NCI-H446 treated with DMSO at 0.1 percent for 48 hours (cell line): ENCODE measurements around the gene PCOLCE2.

Experiments used
- DNase-seq: peaks from one replicate; lab custom pipeline; 2025; lab: John Stamatoyannopoulos, UW

Gene PCOLCE2

GRCh38 chr3:142808103-142808917 lies 80.6 kb downstream of the PCOLCE2 start:
- no peak for DNase-seq

- no peak for DNase-seq
These were observed 86.0 kb downstream of the PCOLCE2 start for GRCh38 chr3:142802891-142803290.

GRCh38 chr3:142801746-142802145 lies 87.1 kb downstream of the PCOLCE2 start:
- DNase-seq, result no peak

DNA sequence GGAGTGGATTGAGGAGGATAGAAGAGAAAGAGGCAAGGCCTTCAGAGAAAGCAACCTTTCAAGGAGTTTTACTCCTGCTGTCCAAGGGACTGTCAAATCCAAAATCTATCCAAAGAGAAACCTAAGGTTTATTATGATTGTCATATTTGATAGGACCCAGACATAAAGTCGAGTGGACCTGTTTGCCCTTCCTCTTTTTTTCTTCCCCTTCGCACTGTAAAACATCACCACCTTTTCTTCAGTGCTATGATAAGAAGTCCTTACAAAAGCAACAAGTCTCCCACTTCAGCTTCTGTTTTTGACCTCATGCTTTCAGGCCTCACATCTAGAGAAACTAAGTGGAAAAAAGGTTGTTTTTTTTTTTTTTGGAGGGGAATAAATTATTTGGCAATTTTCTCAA lies 92.1 kb downstream of the PCOLCE2 start:
- no peak for DNase-seq

GRCh38 chr3:142795332-142795731 lies 93.6 kb downstream of the PCOLCE2 start:
- DNase-seq, result no peak

GRCh38 chr3:142794508-142794907 lies 94.4 kb downstream of the PCOLCE2 start:
- DNase-seq, result no peak

GRCh38 chr3:142787719-142788118 lies 101.2 kb downstream of the PCOLCE2 start:
- no peak for DNase-seq

DNA sequence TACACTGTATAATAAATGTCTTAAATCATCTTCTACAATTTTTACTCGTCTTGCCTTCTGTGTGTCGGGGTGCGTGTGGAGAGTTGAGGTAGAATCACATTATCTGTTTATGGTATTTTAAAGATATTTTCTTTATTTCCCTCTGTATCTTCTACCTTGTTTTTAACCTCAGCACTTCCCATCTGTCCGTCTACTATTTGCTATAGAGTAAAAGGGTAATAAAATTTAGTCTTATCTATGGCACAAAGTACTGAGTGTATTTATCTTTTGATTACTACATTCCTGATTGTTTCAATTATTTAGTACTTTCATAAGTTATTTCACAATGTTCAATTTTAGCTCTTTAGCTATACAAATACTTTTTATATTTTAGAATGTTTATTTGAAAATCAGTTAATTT lies 102.9 kb downstream of the PCOLCE2 start:
- no peak for DNase-seq

DNA sequence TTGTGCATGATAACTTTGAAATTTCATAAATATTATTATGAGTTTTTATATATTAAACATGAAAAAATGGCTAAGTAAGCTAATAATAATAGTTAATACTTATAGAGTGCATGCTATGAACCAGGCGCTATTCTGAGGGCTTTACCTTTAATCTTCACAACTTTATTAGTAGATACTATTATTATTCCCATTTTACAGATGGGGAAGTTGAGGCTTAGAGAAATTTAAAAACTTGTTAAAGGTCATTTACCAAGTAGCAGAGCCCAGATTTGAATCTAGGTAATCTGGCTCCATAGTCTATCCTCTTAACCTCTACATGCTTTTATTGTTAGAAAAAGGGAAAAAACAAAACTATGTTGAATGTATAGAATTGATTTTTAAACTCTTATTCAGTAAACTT lies 104.7 kb downstream of the PCOLCE2 start:
- no peak for DNase-seq

DNA sequence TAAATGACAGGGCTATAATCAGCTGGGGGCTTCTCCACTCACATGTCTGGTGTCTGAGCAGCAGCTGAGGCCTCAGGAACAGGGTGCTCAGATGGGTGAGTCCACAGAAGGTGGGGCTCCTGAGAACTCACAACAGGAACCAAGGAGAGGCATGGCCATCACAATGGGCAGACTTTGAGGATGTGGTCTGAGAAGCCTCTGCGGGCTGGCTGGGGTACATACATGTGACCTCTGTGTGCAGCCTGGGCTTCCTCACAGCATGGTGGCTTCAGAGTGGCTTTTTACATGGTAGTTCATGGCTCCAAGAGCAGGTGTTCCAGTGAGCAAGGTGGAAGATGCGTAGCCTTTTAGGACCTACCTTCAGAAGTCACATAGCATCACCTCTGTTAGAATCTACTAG lies 106.3 kb downstream of the PCOLCE2 start:
- DNase-seq, result no peak

DNA sequence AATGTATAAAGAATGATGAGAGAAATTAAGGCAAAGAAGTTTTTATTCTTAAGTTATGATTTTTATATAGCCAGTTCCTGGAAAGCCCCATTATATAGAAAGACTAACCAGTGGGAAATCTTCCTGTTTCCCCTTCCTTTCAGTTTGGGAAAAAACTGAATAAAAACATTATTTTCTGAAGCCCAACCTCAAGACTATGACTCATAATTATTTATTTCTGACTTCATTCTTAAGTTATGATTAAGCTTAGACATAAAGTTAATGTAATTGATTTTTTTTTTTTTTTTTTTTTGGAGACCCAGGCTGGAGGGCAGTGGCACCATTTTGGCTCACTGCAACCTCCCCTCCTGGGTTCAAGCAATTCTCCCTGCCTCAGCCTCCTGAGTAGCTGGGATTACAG lies 109.3 kb downstream of the PCOLCE2 start:
- no peak for DNase-seq

DNA sequence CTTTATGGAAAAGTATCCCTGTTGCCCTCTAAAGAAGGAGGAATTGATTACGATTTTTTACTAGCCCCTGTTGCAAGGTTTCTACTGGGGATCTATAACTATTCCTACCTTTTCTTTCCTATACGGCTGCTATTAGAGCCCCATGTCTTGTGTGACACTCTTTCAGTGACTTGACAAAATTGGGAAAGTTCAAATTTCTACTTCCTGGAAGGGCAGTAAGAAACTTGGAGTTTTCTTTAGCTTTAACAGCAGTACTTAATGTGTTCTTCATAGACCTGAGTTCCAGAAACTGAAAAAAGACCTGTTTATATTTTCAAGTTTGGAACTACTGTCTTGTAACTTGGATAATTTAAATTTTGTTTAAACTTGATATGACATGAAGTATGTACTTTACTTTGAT lies 110.3 kb downstream of the PCOLCE2 start:
- DNase-seq, result no peak

DNA sequence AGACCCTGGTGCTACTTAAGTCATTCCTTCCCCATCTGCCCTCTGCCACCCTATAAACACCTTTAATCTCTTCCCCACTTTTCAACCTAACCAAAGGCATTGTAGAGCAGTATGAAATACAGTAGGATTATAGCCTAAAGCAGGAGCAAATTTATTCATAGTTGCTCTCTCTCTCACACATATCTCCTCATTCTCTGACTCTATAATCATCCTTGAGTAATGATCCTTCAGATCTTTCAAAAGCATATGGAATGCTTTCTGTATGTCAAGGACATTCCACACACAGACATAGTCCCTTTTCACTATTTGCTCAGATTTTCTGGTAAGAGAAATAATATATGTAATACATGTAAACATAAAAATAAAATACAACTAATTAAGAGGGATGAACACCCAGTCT lies 111.0 kb downstream of the PCOLCE2 start:
- no peak for DNase-seq

DNA sequence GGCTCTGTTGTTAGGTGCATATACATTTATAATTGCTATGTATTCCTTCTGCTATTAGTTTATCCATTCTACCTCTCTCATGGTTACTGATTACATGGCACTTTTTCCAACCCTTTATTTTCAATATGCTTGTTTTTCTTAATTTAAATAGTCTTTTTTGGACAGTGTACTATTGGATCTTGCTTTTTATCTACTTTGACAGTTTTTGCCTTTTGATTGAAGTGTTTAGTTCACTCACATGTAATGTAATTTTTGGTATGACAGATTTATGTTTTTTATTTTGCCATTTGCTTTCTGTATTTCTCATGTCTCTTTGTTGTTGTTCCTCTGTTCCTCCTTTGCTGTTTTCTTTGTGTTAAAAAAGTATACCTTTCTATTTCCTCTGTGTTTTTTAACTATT lies 120.5 kb downstream of the PCOLCE2 start:
- no peak for DNase-seq
